ENCODE results near the gene MIDN.

Gene MIDN

DNA sequence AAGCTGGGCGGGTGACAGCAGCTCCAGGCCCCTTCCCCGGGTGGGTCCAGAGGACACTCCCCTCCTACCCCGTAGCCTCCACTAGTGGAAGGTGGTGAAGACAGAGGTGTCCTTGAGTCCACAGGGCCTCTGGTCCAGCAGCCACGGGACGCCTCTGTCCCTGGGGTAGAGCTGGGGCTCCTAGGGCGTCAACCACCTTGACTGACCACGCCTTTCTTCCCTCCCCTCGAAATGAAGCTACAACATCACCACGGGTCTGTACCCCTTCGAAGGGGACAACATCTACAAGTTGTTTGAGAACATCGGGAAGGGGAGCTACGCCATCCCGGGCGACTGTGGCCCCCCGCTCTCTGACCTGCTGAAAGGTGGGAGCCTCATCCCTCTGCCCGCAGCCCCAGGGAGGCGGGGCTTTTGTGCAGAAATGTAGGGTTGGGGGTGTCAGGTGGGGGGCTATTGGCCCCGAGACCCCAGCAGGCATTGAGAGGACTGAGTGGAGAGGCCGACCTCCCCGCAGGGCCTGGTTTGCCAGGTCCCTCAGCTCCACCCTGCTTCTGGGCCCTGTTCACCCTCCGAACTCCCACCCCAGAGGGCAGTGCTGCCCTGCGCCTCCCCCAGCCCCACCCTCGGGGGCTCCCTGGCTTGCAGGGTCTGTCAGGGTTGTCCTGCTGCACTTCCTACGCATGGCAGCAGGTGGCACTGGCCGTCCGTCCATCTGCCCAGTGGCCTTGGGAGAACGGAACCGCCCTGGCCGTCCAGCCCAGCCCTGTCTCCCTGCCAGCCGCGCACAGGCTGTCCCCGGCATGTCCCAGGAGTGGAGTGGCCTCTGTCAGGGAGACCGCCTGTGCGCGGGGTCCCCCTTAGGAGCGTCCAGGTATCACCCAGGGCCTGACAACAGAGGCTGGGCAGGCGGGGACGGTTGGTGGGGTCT, 27.1 kb upstream of the MIDN start:
- peak; percentile 72 for DNase-seq (ENCODE audit: low spot score)

DNA sequence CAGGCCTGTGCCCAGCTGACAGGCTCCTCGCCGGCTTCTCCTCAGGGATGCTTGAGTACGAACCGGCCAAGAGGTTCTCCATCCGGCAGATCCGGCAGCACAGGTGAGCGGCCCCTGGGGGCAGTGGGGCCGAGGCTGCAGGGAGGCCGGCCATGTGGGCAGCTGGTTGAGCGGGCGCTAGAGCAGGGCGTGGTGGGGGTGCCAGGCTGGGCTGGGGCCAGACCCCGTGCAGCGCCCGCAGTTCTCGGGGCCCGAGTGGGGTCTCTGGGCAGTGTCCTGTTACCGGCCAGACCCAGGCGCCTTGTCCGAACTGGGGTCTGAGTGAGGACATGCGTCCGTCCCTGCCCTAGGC, 26.5 kb upstream of the MIDN start:
- no peak for DNase-seq (ENCODE audit: low spot score)

DNA sequence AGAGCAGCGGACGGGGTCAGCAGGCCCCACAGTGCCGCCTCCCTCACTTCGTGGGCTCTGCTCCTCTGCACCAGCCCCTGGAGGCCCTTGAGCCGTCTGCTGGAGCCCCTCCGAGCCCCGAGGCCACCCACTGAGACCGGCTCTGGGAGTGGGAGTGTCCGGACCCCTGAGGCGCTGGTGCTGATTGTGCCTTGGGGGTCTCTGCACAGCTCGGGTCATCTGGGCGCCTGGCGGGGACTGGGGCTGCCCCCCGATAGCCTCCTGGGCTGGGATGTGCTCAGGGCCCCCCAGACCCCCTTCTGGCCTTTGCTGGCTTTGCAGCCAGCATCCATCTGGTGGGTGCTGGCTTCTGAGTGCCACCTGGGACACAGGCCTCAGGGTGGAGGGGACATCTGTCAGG, 26.0 kb upstream of the MIDN start:
- no peak for DNase-seq (ENCODE audit: low spot score)

DNA sequence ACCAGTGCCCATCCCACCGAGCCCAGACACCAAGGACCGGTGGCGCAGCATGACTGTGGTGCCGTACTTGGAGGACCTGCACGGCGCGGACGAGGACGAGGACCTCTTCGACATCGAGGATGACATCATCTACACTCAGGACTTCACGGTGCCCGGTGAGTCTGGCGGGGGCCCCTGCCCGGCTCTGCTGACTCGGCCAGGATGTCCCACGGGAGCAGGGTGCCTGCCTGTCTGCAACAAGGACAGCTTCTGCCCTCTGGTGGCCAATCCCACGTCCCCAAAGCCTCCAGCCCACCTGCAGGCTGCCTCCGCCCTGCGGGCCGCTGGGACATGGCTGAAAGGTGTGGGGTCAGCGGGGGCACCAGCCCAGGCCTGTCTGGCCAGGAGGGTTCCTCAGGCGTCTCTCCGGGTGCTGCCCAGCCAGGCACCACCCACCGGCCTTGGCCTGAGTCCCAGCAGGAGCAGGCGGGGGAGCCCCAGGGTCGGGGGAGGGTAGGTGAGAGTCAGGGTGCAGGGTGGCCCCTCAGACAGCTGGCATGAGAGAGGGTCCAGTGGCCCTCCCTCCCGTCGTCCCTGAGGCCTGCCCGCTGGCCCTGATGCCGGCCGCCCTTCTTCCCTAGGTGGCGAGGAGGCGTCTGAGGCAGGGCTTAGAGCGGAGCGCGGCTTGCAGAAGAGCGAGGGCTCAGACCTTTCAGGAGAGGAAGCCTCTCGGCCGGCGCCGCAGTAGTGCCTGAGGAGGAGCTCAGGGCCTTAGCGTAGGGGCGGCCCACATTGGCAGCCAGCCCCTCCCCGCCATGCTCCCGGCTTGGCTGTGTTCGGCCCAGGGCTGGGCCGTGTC, 25.1 kb upstream of the MIDN start:
- DNase-seq (ENCODE audit: low spot score) = no peak

DNA sequence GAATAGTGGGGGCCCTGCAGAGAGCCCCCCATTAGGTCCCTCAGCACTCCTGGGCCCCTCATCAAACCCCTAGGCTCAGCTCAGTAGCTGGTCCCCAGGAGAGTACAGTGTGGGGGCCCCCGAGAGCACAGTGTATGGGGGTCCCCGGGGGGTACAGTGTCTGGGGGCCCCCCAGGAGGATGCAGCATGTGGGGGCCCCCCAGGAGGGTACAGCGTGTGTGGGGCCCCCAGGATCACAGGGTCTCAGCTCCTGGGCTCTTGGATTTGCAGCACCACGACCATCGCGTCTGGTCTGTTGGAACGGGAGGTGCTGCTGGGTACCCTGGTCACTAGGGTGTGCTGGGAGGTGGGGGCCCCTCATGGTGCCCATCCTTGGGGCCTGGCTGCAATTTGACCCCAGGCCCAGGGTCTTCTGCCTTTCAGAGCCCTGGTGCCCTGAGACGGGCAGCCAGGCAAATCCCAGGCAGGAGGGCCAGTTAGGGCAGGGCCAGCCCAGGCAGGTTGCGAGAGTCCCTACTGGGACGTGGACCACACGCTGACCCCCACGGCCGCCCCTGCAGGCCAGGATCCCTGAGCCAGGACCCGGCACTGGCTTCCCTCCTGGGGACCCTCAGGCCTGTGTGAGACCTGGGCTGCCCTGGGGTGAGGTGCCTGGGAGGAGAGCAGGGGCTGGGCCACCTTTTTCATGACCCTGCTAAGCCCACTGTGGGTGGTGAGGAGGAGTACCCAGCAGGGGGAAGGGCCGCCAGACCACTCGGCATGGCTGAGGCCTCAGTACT, 24.1 kb upstream of the MIDN start:
- no peak for DNase-seq (ENCODE audit: low spot score)

DNA sequence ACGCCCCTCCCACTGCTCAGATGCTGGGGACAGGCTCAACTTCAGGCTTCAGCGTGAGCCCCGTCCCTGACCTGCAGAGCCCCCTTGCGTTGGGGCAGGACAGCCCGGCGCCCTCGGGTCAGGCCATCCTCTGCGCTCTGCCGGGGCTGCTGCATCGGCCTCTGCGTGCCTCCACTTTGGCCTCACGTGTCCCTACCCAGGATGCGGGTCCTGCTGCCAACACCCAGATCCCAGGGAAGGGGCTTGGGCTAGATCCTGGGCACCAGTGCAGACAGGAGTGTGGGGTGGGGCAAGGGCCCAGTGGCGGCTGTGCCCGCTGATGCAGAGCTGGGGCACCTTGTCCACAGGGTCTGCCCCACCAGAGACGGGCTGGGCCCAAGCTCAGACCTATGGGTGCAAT, 23.5 kb upstream of the MIDN start:
- no peak for DNase-seq (ENCODE audit: low spot score)

DNA sequence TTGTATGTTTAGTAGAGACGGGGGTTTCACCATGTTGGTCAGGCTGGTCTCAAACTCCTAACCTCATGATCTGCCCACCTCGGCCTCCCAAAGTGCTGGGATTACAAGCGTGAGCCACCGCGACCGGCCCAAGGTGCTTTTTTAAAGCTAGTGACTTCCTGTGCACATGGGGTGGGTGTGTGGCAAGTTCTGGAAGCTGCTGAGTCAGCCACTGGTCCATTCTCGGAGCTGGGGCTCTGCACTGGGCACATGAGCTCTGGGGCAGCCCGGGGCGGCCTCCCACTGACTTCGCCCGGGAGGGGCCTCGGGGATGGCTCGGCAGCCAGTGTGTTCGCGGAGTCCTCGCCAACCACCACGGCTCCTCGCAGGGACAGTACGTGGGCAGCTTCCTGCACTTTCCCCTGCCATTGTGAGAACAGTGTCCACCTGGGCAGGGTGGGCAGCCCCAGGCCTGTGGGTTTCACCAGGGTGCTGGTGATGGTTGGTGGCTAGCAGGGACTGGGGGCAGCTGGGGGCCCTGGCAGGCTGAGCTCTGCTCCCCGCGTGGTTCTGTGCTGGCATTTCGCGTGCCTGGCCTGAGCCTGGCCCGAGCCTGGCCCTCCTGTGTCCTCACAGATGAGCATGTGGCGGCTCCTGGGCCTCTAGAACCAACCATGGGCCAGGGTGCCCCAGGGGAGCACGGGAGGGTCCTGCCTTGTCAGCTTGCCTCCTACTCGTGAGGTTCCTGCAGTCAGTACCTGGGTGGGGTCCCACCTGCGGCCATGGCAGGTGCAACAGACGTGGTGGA, 22.8 kb upstream of the MIDN start:
- no peak for DNase-seq (ENCODE audit: low spot score)

DNA sequence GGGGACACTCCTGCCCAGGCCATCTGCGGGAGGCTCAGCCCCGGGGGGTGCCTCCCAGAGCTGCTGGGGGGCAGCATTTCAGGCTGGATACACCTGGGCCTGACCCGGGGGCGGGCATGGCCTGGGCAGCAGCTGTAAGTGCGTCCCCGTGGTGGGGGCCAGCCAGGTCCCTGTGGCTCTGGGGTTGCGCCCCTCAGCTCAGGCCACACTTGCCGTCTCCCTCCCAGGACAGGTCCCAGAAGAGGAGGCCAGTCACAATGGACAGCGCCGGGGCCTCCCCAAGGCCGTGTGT, 22.2 kb upstream of the MIDN start:
- DNase-seq (ENCODE audit: low spot score) = no peak

DNA sequence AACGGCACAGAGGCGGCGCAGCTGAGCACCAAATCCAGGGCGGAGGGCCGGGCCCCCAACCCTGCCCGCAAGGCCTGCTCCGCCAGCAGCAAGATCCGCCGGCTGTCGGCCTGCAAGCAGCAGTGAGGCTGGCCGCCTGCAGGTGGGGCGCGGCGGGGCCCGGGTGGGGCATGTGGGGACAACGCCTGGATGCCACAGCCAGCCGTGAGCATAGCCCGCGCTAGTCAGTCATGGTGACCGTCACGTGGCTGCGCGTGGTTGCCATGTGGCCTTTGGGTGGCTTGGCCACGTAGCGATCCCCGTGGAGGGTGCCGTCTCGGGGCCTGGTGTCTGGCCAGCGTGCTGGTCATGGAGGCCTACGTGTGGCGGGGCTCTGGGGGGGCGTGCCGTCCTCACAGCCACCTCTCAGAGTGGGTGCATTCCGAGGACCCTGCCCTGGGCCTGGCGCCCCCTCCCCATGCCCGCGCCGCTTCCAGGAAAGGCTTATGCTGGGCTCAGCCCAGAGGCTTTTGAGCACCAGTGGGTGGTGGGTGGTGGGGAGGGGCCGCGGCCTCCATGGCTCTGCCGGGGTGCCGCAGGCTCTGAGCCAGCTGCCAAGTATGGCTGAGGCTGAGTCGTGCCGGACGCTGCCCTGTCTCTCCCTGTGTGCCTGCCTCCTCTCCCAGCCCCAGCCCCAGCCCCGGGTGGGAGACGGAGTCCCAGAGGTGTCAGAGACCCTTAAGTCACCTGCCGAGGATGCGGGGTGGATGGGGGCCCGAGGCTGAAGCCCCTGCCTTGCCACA, 21.7 kb upstream of the MIDN start:
- DNase-seq (ENCODE audit: low spot score) = no peak

DNA sequence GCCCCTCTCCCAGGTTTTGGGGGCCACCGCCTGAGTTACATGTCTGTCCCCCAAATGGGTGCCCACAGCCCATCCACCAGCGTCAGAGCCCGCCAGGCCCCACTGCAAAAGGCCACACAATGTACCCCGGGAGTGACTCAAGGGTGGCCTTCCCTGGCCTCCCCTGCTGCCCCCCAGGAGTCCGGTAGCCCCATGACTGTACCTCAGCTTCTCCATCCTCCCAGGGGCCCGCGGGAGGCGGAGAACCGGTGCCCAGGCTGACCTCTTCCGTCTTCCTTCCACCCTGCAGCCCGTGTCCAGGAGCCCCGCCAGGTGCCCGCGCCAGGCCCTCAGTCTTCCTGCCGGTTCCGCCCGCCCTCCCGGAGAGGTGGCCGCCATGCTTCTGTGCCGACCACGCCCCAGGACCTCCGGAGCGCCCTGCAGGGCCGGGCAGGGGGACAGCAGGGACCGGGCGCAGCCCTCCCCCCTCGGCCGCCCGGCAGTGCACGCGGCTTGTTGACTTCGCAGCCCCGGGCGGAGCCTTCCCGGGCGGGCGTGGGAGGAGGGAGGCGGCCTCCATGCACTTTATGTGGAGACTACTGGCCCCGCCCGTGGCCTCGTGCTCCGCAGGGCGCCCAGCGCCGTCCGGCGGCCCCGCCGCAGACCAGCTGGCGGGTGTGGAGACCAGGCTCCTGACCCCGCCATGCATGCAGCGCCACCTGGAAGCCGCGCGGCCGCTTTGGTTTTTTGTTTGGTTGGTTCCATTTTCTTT, 20.9 kb upstream of the MIDN start:
- DNase-seq (ENCODE audit: low spot score) = no peak

DNA sequence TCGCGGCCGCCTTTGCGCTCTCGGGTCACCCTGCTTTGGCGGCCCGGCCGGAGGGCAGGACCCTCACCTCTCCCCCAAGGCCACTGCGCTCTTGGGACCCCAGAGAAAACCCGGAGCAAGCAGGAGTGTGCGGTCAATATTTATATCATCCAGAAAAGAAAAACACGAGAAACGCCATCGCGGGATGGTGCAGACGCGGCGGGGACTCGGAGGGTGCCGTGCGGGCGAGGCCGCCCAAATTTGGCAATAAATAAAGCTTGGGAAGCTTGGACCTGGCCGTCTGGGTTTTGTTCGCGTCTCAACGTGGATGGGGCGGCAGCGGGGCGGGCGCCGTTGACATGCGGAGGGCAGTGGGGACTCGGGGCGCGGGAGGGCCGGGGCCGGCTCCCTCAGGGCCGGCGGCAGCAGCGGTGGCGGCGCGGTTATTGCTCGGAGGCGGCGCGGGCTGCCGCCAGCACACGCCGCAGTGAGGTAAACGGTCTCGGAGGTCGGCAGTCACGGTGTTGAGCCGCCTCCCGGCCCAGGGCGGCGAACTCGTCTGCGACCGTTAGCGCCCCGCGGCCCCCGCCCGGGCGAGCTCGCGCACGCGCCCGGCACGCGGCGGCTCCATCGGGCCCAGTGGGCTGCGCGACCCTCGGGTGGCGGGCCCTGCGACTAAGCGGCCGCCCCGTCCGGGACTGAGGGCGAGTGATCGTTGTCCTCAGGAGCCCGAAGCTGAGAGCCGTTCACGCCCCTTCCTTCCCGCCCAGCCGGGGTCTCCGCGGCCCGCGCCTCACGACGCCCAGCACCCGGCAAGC, 20.0 kb upstream of the MIDN start:
- no peak for DNase-seq (ENCODE audit: low spot score)

DNA sequence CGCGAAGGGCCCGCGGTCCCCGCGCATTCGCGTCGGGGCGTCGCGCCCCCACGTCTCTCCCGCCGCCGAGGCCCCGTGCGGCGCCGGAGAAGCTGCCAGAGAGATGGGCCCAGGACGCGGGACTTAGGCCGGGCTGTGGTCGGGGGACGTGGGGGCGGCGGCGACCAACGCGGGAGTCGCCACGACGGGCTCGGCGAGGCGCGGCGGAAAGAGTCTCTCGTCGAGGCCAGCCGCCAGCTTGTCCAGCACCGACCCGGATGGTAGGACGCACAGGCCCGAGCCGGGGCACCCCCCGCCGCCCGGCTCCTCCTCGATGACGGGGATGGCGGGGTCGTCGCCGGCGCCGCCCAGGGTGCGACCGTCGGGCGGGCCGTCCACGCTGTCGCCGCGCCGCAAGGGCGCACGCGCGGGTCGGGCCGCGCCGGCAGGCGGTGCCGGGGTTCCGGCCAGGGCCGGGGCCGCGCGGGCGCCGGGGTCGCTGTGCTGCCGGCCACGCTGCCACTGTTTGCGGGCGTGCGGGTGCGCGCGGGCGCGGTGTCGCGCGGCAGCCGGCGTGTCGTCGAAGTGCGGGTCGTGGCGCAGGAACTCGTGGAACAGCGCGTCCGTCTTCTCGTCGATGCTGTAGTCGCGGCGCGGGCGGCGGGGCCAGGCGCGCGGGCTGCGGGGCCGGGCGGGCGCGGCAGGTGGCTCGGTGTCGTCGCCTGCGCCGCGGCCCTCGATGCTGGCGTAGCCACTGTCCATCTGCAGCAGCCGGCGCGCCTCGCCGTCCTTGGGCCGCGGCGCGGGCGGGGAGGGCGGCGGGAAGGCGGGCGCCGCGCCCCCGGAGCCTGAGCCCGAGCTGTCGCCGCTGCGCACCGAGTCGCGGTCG, 19.1 kb upstream of the MIDN start:
- DNase-seq (ENCODE audit: low spot score) = no peak

DNA sequence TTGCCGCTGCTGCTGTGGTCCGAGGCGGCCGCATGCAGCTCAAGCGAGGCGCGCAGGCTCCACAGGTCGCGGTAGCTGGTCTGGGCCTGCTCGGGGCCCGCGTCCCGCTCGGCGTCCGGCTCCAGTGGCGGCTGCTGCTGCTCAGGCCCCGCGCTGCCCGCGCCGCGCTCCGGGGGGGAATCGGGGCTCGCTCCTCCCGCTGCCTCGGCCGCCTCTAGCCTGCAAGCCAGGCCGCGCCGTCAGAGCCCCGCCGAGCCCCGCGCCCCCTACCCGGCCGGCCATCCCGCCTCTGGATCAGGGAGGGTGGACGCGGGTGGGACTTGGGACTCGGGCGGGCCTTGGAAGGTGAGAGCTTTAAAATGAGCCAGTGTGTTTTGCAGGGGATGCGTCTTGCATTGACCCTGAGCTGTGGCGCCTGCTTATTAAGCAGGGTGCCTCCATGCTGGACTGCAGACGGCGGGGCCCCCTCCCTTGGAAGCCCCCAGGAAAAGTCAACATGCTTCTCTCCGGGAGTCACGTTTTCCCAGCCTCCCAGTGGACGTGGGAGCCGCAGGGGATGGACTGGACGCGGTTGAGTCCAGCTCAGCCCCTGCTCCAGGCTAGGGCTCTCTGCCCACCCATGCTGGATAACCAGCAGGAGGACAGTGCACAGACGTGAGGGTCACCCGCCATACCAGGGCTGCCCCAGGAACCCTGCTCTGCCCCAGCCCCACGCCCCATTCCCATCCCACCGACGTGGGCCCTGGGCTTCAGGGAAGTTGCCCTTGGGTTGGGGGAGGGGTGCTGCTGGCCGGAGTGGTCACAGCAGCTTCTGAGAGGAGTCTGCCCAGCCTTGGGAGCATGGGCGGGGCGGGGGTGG, 18.2 kb upstream of the MIDN start:
- DNase-seq (ENCODE audit: low spot score) = no peak

DNA sequence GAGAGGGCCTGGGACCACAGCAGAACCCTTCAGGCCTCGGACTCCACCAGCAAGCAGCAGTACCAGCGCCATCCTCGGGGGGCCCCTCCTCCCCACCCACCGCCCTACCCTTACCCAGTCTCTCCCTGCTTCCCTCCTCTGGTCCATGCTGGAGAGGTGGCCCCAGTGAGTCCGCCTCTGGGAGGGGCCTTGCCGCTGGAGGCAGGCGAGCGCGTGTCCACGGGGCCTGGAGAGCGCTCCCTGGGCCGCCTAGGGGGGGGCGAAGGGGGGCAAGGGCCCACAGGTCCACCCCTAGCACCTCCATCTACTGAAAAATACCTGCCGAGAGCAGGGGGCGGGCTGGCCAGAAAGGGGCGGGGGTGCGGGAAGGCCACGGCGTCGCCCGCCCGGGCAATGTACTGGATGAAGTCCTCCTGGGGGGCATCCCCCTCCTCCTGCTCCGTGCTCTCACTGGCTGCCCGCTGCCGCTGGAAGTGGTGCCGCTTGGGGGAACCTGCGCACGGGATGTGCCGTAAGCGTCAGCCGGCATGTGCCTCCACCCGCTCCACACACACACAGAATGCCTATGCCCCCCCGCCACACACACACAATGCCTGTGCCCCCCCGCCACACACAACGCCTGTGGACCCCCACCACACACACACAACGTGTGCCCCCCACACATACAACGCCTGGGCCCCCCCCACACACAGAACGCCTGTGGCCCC, 17.4 kb upstream of the MIDN start:
- no peak for DNase-seq (ENCODE audit: low spot score)

DNA sequence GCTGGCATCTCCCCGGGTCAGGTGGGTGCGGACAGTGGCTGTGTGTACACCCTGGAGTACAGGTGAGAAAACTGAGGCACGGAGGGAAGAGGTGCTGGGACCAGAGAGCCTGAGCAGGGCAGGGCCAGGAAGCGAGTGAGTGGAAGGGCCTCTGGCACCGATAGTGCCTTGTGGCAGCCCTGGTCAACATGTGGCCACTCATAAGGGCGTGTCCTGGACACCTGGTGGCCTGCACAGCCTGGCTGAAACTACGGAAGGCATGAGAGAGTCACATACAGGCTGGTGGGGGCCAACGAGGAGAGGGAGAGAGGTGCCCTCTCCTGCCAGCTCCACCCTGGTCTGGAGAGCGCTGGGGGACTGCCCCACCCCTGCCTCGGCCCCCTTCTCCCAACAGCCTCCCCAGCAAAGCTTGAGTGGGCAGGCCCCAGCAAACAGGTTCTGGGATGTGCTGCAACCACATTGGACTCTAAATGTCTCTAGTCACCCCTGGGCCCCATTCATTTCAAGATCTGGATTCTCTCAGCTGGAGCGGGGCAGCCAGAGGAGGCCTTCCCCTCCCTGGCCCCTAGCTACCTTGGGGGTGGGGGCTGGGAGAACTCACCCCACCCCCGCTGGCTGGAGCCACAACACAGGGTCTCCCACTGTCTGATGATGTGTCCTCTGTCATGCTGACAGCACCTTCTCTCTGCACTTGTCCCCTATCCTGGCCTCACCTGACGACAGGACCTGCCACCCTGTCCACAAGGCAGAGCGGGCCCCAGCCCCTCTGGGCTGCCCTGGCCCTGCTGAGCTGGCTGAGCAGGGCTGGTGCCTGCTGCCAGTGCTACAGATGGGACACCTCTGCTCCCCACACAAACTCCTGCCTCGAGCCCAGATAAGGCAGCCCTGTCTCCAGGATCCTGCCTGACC, 16.4 kb upstream of the MIDN start:
- no peak for DNase-seq (ENCODE audit: low spot score)

DNA sequence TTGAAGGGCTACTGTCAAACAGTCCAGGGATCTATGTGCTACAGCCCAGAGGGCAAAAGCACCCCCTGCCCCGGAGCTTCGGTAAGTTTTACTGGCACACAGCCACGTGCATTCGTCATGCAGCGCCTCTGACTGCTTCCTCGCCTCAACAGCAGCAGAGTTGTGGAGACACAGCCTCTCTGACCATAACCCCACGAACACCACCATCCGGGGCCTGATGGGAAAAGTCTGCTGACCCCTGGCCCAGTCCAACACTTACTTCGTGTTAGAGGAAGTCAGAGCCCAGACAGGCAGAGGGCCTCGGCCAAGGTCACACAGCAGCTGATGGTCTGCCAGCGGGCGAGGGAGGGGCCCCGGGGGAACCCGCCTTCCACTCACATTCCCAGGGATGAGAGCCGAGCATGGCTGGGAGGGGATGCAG, 15.7 kb upstream of the MIDN start:
- no peak for DNase-seq (ENCODE audit: low spot score)

Measured in globus pallidus (tissue), 1 donor.